Small intestine (tissue), 16 donors: ENCODE measurements around the gene MID1IP1. TPM values are rescaled to one million over a fixed set of nuclear protein-coding genes. Genes with fewer than 3 reads are reported as not detected.

ENCODE experiments used
- DNase-seq, 2 donors: peaks; one replicate each; pipeline versions ENCODE4 v3.0.0 to v3.0.0-alpha.2; 2013
- FAIRE-seq: peaks from 2 replicates; lab custom pipeline; 2012; peaks lifted over from hg19 to GRCh38; lab: Jason Lieb, UNC
- H3K27ac ChIP-seq, 3 donors: one replicate each; pipeline ENCODE4 v1.5.1; 2013; ENCODE audit warnings: low read length in 2 of 3, mild to moderate bottlenecking in 2 of 3, control low read depth in 1 of 3, inconsistent platforms in 1 of 3, low read depth in 1 of 3, moderate library complexity in 1 of 3
- H3K27me3 ChIP-seq, 3 donors: one replicate each; pipeline ENCODE4 v1.6.1; 2013; ENCODE audit warnings: low read length in 3 of 3, inconsistent platforms in 1 of 3; ENCODE audit not compliant: control insufficient read depth in 3 of 3, insufficient read depth in 3 of 3
- H3K36me3 ChIP-seq, 3 donors: one replicate each; pipeline ENCODE4 v1.6.1; 2013; ENCODE audit warnings: low read length in 3 of 3, inconsistent platforms in 1 of 3, low read depth in 1 of 3, mild to moderate bottlenecking in 1 of 3, moderate library complexity in 1 of 3; ENCODE audit not compliant: control insufficient read depth in 3 of 3, insufficient read depth in 2 of 3
- H3K4me1 ChIP-seq, 3 donors: one replicate each; pipeline ENCODE4 v1.6.1; 2013; ENCODE audit warnings: low read length in 2 of 3, inconsistent platforms in 1 of 3, low read depth in 1 of 3, mild to moderate bottlenecking in 1 of 3, moderate library complexity in 1 of 3; ENCODE audit not compliant: control insufficient read depth in 3 of 3, insufficient read depth in 2 of 3
- H3K4me3 ChIP-seq, 3 donors: one replicate each; pipeline ENCODE4 v1.5.1; 2013; ENCODE audit warnings: low read length in 3 of 3, control low read depth in 1 of 3, inconsistent platforms in 1 of 3, low read depth in 1 of 3, mild to moderate bottlenecking in 1 of 3, moderate library complexity in 1 of 3
- H3K9me3 ChIP-seq, 2 donors: one replicate each; pipeline ENCODE4 v1.6.1; 2013; ENCODE audit warnings: low read depth in 1 of 2, low read length in 1 of 2; ENCODE audit not compliant: control insufficient read depth in 2 of 2, insufficient read depth in 1 of 2
- WGBS, 3 donors: extraction: QIAGEN DNeasy Blood & Tissue Kit; methylation state at CpG; one replicate each; pipeline ENCODE4 v1.1.7; 2013; 5-methylcytosine and 5-hydroxymethylcytosine counted together
- long read RNA-seq, 10 donors: transcript quantifications; one replicate each; lab custom pipeline, GENCODE V29; 2026
- polyA plus RNA-seq, 4 donors: library from polyadenylated mRNA; stranded (reverse) in 3 of 4; unstranded in 1 of 4; fragments of 200-250 nt in 3 of 4; fragments of 120-200 nt in 1 of 4; gene quantifications; one replicate each; pipeline versions ENCODE4 v1.2.1 to v1.2.3, GENCODE V29; 2013
- donor health status: healthy with polysubstance abuse.
- donor health status: control.
- donor health status: control.
- donor health status: Bipolar disorder and iron deficiency.
- donor health status: healthy.

MID1IP1 gene
- polyA plus RNA-seq: 10 to 100 TPM; 24.2 to 61.1 (median 31.7) TPM
- long read RNA-seq, donor 1, transcript MID1IP1-201 (2 exons, 2,536 nt): major isoform, 38 of 96 reads
- long read RNA-seq, donor 1, partial matches to known transcripts: 58 of 96 reads
- long read RNA-seq, donor 1, other reads (novel, unspliced or antisense): 0 of 96 reads
- long read RNA-seq, donor 2, transcript MID1IP1-201 (2 exons, 2,536 nt): major isoform, 6 of 15 reads
- long read RNA-seq, donor 2, partial matches to known transcripts: 9 of 15 reads
- long read RNA-seq, donor 2, other reads (novel, unspliced or antisense): 0 of 15 reads
- long read RNA-seq, donor 3, partial matches to known transcripts: 6 of 10 reads
- long read RNA-seq, donor 3, other reads (novel, unspliced or antisense): 0 of 10 reads
- long read RNA-seq, donor 4: 0 reads
- long read RNA-seq, donor 5, partial matches to known transcripts: 0 of 4 reads
- long read RNA-seq, donor 5, other reads (novel, unspliced or antisense): 0 of 4 reads
- long read RNA-seq, donor 6, transcript MID1IP1-201 (2 exons, 2,536 nt): major isoform, 13 of 13 reads
- long read RNA-seq, donor 6, partial matches to known transcripts: 0 of 13 reads
- long read RNA-seq, donor 6, other reads (novel, unspliced or antisense): 0 of 13 reads
- long read RNA-seq, donor 7, transcript MID1IP1-201 (2 exons, 2,536 nt): major isoform, 9 of 9 reads
- long read RNA-seq, donor 7, partial matches to known transcripts: 0 of 9 reads
- long read RNA-seq, donor 7, other reads (novel, unspliced or antisense): 0 of 9 reads
- long read RNA-seq, donor 8: 0 reads
- long read RNA-seq, donor 9, transcript MID1IP1-201 (2 exons, 2,536 nt): major isoform, 6 of 6 reads
- long read RNA-seq, donor 9, partial matches to known transcripts: 0 of 6 reads
- long read RNA-seq, donor 9, other reads (novel, unspliced or antisense): 0 of 6 reads
- long read RNA-seq, donor 10, transcript MID1IP1-201 (2 exons, 2,536 nt): major isoform, 9 of 52 reads
- long read RNA-seq, donor 10, partial matches to known transcripts: 42 of 52 reads
- long read RNA-seq, donor 10, other reads (novel, unspliced or antisense): 0 of 52 reads

GRCh38 chrX:38800981-38801845 is at the start of gene MID1IP1:
MID1IP1 (plus strand) TSS chrX:38801459; CDS start chrX:38804947, 3,488 bp downstream.
- no peak for FAIRE-seq
- H3K4me3 ChIP-seq: peak within 1 kb of the TSS; percentile 30 to 92 (median 36)

GRCh38 chrX:38754102-38754790 is 47.0 kb upstream of the MID1IP1 start:
- FAIRE-seq: no peak
- DNase-seq: peak; percentile 43 to 50
- Histone ChIP-seq H3K27ac (no peak overlapping the region), H3K9me3 (no peaks in the 10 kb centered on the region), H3K27me3 (no peaks in the 10 kb centered on the region), H3K4me3 (no peak overlapping the region), H3K36me3 (no peaks in the 10 kb centered on the region), H3K4me1 (no peaks in the 10 kb centered on the region)
- WGBS, 3 donors: 27 to 30% (median 27%) methylated on average over 6 of the region's 6 CpGs

More at GRCh38 chrX:38800981-38801845, at the start of gene MID1IP1:
- Histone ChIP-seq H3K9me3 (no peaks in the 10 kb centered on the region), H3K4me1 (peaks cover 0 to 5% (median 0%) of the 10 kb centered on the region in 3 donors), H3K27me3 (no peaks in the 10 kb centered on the region), H3K36me3 (peaks cover 0 to 12% (median 0%) of the 10 kb centered on the region in 3 donors), H3K27ac (peak within 1 kb of the TSS; percentile 71 to 97 (median 96))
- 5 to 24% (median 11%) methylated on average over 32 of the region's 32 CpGs for whole genome bisulfite sequencing, 3 donors
- peak; percentile 91 to 94 for DNase-seq

GRCh38 chrX:38754818-38755718 is 46.2 kb upstream of the MID1IP1 start:
- FAIRE-seq (no peak), DNase-seq (no peak)
- H3K9me3 ChIP-seq: no peaks in the 10 kb centered on the region
- H3K4me1 ChIP-seq: no peaks in the 10 kb centered on the region
- 64 to 82% (median 69%) methylated on average over 7 of the region's 7 CpGs for WGBS, 3 donors
- H3K27me3 ChIP-seq: no peaks in the 10 kb centered on the region
- no peak overlapping the region for H3K27ac ChIP-seq
- H3K4me3 ChIP-seq: no peak overlapping the region
- H3K36me3 ChIP-seq: no peaks in the 10 kb centered on the region

- no peak for FAIRE-seq
Observed at GRCh38 chrX:38760883-38761282, 40.4 kb upstream of the MID1IP1 start.

GRCh38 chrX:38768079-38768478 is 33.2 kb upstream of the MID1IP1 start:
- DNase-seq: peak; percentile 25 to 51
- no peak overlapping the region for H3K4me3 ChIP-seq
- H3K27me3 ChIP-seq: no peaks in the 10 kb centered on the region
- no peaks in the 10 kb centered on the region for H3K9me3 ChIP-seq
- H3K36me3 ChIP-seq: no peaks in the 10 kb centered on the region
- H3K27ac ChIP-seq: no peak overlapping the region
- WGBS, 3 donors: 6 to 54% (median 20%) methylated on average over 2 of the region's 2 CpGs
- no peak for FAIRE-seq
- H3K4me1 ChIP-seq: no peaks in the 10 kb centered on the region

More at GRCh38 chrX:38760883-38761282, 40.4 kb upstream of the MID1IP1 start:
- Histone ChIP-seq H3K36me3 (no peaks in the 10 kb centered on the region), H3K27me3 (no peaks in the 10 kb centered on the region), H3K9me3 (no peaks in the 10 kb centered on the region), H3K4me3 (no peak overlapping the region), H3K4me1 (no peaks in the 10 kb centered on the region), H3K27ac (no peak overlapping the region)
- WGBS, 3 donors: 45 to 75% (median 67%) methylated on average over 1 of the region's 1 CpG
- DNase-seq: no peak

DNA sequence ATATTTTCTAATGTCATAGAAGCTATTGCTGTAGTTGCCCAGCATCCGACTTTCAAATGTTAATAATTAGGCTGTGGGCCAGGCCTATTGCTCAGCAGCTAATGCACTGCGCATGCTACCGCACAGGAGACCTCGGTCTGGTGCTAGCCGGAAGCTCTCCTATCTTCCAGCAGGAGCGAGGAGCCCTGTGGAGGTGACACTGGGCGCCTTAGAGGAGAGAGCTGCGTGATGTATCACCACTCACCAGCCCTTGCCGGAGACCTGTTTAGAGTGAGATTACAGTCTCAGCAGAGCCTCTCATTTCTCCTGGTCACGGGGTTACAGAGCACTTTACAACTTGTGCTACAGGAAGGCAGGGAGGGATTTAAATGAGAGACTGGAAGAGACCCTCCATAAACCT is 31.1 kb upstream of the MID1IP1 start:
- Histone ChIP-seq H3K9me3 (no peaks in the 10 kb centered on the region), H3K4me3 (no peak overlapping the region), H3K36me3 (no peaks in the 10 kb centered on the region), H3K27me3 (no peaks in the 10 kb centered on the region), H3K4me1 (no peaks in the 10 kb centered on the region), H3K27ac (no peak overlapping the region)
- FAIRE-seq (no peak), DNase-seq (no peak)
- WGBS, 3 donors: 84 to 93% (median 87%) methylated on average over 10 of the region's 10 CpGs

DNA sequence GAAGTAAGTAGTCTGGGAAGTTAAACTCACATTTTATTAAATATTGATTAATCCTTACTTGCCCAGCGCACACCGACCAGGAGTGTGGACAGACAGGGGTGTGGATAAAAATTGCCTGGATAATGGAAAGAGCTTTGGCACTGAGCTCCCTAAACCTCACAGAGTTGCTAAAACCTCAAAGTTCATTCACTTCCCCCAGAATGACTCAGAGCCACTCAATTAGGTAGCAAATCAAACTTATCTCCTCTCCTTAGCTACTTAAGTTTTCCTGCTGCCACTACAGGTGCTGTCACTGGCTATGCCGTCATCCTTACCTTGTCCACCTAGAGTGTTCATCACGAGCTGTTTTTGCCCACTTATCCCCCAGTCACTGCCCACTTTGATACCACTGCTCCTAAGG is 27.0 kb upstream of the MID1IP1 start:
- Histone ChIP-seq H3K9me3 (no peaks in the 10 kb centered on the region), H3K4me3 (no peak overlapping the region), H3K27ac (no peak overlapping the region), H3K4me1 (no peaks in the 10 kb centered on the region), H3K36me3 (no peaks in the 10 kb centered on the region), H3K27me3 (no peaks in the 10 kb centered on the region)
- FAIRE-seq (no peak), DNase-seq (peak in 1 of 2 donors; percentile 23)
- WGBS, 3 donors: 45 to 68% (median 45%) methylated on average over 4 of the region's 4 CpGs
